Stimulated activated CD4-positive, alpha-beta T cell treated with anti-CD3 and anti-CD28 coated beads, Interleukin-4, amount 100 ng/mL, for 48 hours (primary cell): ENCODE measurements around the gene ZDHHC11B.
"Not testable (repeated sequence)": the region's sequence is repeated elsewhere in the genome, so short reads cannot be mapped to it uniquely, and the experiment has no call there.

Source experiments
- DNase-seq, 2 donors: peaks; one replicate each; pipeline ENCODE4 v3.0.0-alpha.2; 2020; ENCODE audit warnings: low read depth in 2 of 2

The ZDHHC11B gene

DNA sequence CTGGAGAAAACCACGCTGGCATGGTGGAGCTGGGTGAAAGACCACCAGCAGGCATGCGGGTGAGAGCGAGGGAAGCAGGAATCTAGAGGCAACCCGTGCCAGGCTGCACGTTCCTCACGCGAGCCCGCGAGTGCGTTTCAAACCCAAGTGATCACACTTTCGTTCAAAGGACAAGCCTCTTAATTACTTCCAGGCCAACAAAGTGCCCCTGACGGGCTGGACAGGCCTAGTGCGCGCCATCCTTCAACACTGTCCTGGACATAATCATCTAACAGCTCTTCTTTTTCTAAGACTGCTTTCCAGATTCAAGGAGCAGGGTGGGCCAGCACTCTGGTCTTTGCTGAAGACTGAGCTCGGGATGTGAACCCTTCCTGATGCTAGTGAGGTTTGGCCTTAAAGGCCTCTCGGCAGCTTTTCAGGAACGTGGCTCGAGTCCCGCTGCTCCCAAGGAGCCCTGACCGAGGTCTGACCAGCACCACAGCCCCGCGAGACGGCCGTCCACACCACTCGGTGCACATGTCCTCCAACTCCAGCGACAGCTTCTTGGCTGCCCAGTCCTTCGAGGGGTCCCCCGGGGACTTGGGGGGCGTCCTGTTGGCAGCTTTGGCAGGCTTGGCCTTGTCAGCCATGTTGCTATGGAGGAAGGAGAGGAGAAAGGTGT, 14.9 kb downstream of the ZDHHC11B start:
- not testable (repeated sequence) for DNase-seq

DNA sequence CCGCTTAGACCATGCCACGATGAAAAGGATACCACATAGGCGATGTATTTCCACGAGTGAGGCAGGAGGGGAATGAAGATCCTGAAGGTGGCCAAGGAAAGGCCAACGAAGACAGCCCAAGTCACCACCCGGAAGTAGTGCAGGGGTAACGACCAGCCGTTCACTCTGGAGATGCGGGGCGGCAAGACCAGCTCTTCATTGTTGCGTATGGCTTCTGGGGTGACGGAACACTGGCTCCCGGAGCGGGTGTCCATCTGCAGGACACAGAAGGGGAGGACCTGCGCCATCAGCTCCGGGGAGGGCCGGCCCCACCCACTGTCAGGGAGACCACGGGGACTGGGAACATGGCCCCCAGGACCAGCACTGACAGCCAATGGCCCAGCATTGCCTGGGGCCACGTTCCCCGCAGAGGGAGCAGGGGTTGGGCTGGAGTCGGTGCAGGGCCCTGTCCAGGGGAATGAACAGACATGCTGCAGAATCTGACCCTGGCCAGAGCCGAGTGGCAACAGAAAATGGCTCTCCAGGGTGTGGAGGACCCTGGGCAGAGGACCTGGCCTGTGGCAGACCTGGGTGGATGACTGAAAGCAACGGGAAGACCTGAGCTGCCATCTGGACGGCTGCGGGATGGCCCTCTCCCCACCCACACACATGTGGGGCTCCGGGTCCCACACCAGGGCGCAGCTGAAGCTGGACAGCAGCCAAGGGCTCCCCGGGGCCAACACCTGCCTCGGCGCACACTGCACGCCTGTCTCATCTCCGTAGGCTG, 17.7 kb downstream of the ZDHHC11B start:
- no peak for DNase-seq

DNA sequence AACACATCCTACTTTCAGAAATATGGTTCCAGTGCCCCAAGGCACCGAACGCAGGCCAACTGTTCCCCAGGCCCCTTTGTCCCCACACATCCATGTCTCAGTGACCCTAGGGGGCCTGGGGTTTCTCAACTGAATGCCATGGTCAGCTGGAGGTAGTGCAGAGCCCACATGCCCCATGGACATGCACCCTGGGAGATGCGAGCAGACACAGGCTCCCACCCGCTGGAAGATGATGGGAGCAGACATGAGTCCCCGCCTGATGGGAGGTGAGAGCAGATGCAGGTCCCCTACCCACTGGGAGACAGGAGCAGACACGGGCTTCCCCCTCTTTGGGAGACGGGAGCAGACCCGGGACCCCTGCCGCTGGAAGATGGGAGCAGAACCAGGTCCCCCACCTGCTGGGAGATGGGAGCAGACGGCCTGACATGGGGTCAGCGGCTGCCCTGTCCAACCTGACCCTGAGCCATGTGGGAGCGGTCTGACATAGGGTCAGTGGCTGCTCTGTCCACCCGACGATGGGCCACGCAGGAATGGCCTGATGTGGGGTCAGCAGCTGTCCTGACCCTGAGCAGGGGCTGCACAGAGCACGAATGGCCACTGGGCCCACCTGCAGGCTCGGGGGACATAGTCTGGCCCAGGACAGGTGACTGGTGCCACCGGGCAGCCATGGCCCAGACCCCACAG, 18.4 kb downstream of the ZDHHC11B start:
- no peak for DNase-seq

DNA sequence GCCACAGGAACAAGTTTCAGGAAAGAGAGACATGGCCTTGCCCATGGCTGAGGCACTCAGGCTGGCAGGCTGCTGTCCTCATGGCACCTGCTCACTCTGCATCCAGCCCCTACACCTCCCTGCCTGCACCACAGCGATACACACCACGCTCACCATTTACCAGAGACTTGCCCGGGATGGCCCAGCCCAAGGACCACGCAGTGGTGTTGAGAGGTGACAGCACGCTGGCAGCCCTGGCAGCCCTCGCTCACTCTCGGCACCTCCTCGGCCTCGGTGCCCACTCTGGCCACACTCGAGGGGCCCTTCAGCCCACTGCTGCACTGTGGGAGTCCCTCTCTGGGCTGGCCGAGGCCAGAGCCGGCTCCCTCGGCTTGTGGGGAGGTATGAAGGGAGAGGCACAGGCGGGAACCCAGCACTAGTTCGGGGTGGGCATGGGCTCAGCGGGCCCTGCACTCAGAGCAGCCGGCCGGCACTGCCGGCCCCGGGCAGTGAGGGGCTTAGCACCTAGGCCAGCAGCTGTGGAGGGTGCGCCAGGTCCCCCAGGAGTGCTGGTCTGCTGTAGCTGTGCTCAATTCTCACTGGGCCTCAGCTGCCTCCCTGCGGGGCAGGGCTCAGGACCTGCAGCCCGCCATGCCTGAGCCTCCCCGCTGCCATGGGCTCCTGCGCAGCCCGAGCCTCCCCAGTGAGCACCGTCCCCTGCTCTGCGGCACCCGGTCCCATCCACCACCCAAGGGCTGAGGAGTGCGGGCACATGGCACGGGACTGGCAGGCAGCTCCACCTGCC, 20.3 kb downstream of the ZDHHC11B start:
- DNase-seq = no peak

DNA sequence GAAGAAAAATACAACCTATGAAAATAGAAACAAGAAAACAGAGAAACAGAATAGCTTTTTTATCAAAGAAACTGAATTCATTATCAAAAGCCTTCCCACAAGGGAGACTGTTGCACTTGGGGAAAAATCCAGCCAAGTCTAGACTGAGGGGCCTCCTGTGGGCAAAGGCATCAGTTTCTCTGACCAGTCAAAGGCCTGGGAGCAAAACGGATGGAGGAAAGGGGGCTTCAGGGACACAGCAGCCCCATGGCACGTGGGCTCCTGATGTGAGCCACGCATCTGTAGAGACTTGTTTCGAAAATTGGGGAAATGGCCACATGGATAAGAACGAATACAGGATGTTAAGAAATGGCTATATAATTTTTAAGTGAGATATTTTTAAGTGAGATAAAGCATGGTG, 21.1 kb downstream of the ZDHHC11B start:
- DNase-seq = no peak

DNA sequence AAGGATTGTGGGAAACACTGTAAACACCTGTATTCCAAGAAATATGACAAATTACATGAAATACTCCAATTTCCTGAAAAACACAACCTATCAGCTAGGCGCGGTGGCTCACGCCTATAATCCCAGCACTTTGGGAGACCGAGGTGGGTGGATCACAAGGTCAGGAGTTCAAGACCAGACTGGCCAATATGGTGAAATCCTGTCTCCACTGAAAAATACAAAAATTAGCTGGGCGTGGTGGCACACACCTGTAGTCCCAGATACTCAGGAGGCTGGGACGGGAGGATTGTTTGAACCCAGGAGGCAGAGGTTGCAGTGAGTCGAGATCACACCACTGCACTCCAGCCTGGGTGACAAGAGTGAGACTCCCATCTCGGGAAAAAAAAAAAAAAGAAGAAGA, 21.5 kb downstream of the ZDHHC11B start:
- DNase-seq = not testable (repeated sequence)

DNA sequence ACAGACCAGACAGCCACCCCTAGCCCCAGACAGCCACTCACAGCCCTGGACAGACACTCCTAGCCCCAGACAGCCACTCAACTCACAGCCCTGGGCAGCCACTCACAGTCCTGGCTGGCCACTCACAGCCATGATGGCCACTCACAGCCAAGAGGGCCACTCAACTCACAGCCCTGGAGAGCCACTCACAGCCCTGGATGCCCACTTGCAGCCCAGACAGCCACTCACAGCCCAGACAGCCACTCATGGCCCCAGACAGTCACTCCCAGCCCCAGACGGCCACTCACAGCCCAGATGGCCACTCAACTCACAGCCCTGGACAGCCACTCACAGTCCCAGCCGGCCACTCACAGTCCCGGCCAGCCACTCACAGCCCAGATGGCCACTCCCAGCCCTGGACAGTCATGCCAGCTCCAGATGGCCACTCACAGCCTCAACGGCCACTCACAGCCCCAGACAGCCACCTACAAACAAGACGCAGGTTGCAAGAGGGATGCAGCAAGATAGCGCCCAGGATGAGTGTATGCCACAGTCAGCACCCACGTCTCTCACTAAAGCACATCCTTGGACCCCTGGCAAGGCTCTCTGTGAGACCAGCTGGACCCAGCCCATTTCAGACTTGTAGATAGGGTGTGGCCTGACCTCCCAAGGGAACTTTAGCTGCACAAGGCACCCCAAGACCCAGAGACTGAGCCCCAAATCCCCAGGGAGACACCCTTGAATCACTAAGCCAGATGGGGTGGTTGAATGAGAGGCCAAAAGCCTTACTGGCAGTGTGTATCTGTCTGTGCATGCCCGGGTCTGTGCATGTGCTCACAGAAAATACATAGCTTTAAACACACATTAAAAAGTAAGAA, 22.4 kb downstream of the ZDHHC11B start:
- DNase-seq = no peak

DNA sequence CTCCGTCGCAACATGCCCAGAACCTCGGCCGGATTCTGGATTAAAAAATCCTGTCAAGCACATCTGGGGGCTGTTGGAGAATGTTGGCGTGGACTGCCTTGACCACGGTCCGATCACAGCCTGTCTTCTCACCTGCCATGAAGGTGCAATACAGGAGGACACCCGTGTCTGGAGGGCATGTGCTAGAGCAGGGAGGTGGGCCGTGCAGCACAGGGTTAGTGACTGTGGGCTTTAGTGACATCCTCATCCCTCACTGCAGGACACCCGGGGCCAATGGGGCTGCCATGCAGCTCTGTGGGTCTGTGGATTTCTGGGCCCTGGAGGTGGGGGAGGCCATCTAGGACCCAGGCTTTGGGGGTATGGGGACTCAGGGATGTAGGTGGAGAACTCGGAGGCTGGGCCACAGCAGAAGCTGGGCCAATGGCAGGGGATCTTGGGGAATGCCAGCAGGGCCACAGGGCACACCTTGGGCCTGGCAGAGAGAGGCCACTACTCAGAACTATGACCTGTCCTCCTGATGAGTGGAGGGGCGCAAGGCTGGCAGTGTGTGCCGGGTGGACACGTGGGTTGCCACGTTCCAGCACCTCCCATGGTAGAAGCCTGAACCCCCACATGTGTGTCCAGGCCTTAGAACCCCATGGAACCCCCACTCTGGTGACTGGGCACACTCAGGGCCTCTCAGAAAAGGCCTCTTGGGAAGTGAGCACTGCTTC, 23.3 kb downstream of the ZDHHC11B start:
- DNase-seq = no peak

DNA sequence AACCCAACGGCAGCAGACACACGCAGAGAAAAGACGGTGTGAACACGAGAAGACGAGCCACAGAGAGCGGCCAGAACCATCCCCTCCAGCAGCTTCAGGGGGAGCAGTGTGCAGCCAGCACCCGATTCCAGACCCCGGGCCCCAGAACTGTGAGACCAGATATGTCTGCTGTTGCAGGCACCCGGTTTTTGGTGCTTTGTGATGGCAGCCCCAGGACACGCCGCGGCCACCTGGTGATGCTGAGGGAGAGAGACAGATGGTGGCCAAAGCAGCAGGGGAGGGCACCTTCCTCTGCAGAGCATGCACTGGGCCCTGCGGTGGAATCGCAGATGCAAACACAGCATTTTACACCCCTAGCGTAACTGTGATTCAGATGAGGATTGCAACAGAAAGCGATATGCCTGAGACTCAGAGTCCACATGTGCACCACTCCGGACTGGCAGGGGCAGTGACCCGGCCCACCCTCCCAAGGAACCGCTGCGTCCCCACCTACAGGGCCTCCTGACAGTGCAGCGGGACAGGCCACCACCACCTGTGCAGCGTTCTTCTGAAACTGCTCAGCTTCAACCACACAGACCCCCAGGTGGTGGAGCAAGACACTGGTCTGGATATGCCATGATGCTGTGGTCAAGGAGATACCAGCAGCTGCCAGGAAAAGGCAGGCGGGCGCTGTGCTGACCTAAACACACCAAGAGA, 24.0 kb downstream of the ZDHHC11B start:
- DNase-seq = no peak

DNA sequence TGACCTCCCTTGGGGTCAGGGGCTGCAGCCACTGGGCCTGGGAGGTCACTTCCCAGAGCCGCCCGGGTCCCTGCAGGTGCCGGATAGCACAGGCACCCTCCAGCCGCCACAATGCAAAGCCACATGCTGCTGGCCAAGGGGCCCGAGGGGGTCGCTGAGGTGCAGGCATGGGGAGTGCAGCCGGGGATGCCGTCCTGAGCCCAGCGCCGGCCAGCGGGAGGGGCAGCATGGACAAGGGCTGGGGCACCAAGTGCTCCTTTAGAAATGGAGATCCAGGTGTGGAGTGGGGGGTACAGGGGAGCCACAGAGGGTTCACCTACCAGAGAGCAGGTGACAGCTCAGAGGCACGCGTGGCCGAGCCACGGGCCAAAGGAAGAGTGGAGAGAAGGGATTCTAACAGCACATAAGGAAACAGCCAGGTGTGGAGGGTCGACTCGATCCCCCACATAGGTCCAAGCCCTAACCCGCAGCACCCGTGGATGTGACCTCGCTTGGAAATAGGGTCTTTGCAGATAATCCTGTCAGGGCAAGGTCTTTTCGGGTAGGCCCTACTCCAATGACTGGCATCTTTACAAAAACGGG, 24.7 kb downstream of the ZDHHC11B start:
- no peak for DNase-seq

DNA sequence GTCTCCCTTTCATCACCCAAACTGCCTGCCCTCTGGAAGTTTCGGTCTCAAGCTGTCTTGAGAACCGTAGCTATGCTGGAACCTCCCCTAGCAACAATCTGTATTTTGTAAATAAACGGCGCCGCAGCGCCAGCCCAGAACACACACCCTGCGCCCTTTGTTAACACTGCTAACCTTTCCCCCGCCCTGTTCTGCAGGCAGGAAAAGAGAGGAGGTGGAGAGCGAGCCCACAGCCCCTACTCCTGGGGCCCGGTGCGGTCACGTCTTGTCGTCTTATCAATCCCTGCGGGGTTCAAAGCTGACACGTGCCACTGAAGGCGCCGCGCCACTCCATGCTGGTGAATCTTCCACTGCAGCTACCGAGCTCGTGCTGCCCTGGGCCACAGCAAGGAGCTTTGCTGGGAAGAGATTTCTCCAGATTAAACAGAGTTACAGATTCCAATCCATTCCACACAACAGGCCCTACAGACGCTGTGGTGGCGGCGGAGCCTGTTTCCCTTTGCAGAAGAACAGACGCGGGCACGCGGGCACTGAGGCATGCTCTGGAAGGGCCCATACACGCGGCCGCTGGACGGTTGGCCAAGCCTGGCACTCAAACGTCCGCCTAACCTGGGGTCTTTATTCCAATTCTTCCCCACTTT, 25.3 kb downstream of the ZDHHC11B start:
- peak in 1 of 2 donors; percentile 61 for DNase-seq

DNA sequence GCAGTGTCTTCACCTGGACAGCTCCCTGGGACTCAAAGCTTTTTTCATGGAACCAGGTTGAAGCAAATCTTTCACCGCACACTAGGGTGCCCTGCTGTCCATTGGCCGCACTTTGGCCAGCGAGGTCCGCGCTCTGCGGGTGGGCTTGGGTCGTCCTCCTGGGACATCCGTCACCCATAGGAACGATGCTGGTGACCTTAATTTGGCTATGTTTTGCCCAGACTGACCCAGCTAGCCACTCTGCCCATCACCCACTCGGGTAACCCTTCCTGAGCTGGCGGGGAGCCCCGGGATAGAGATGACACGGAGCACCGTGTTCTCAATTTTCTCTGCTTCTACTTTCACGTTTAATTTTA, 25.9 kb downstream of the ZDHHC11B start:
- no peak for DNase-seq

DNA sequence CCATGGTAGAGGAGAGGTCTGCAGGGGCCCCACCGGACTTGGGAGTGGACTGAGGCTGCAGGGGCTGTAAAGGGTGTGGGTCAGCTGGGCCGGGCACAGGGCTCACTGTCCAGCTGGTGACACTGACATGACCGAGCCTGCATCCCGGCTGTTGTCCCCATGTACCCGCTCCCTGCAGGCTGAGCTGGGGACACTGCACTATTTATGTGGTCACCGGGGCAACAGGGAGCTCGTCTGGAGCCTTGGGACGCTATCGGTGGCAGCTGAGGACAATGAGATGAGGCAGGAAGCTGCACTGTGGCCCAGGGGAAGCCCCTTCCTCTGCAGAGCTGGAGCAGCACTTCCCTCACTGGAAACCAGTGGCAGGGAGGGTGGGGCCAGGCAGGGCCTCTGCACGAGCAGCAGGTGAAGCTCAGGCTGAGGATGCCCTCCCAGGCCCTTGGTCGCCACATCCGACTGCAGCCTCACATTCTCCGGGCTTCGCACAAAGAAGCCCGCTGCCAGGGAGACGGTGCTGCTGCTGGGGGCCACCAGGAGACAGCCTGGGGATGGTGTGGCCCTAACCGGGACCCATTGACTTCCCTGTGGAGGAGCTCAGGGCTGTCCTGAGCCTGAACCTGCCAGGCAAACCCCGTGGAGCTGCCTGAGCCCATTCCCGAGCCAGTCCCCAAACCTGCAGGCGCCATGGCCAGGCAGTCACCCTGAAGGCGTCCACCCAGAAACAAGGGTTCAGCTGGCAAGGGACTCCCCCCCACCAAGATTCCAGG, 26.4 kb downstream of the ZDHHC11B start:
- no peak for DNase-seq

DNA sequence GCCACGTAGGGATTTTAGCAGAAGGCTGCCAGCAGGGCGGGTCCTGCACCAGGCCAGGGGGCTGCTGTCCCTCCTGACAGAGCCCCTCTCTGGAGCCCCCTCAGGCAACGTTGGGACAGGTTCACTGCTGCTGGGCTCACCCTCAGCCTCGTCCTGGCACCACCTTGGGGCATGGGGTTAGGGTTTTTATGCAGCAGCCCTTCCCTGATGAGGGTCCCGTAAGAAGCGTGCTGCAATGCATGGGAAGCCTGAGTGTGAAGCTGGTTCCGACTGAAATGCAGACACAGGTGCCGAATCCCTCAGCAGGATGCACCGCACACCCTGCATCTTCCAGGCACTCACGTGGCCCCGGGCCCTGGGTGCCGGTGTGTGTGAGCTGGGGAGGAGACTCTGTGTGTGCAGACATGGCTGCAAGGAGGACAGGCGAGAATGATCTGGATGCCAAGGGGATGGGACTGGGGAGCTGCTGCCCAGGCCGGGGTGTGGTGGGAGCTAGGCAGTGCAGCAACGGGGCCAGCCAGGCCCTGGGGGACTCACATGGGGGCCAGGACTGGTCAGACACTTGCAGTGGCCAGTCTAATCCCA, 27.1 kb downstream of the ZDHHC11B start:
- no peak for DNase-seq

DNA sequence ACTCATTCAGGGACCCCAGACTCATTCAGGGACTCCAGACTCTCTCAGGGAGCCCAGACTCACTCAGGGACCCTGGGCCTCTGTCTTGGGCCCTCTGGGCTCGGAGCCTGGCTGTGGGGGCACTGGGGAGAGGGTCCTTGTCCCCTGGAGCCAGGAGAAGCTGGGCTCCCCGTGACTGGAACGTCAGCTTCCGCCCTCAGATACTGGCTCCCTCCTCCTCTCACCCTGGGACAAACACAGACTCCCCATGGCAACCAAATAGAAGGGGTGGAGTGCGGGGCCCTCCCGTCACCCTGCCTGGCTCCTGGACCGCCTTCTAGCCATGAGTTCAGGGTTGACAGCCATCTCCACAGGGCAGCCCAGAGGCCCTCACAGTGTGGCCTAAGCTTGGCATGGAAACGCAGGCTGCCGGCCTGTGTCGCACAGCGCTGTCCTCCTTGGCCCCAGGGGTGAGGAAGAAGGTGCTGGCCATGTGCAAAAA, 27.6 kb downstream of the ZDHHC11B start:
- DNase-seq = no peak

DNA sequence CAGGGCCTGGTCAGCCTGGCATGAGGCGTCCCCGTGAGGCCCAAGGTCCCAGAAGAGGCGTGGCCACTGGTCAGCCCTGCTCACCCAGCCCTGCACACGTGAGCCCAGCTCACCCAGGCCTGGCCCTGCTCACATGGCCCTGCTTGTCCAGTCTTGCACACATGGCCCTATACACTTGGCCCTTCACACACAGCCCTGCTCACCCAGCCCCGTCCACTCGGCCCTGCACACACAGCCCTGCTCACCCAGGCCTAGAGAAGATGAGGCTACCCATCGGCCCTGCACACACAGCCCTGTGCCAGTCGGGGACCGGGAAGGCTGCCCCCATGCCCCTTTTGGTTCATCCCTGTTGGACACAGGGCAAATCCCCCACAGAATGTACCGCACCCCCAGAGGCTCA, 28.4 kb downstream of the ZDHHC11B start:
- DNase-seq = no peak

DNA sequence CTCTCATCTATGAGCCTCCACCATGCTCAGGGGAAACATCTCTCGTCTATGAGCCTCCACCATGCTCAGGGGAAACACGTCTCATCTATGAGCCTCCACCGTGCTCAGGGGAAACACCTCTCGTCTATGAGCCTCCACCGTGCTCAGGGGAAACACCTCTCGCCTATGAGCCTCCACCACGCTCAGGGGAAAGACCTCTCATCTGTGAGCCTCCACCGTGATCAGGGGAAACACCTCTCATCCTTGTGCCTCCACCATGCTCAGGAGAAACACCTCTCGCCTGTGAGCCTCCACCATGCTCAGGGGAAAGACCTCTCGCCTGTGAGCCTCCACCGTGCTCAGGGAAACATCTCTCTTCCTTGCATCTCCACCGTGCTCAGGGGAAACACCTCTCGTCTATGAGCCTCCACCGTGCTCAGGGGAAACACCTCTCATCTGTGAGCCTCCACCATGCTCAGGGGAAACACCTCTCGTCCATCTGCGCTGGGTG, 30.3 kb downstream of the ZDHHC11B start:
- not testable (repeated sequence) for DNase-seq
